Neural cell (in vitro differentiated cells): ENCODE results near the gene MIGA2.

Experiments
- EP300 ChIP-seq: fragments of 450-650 bp; conservative IDR thresholded peaks from 2 replicates; pipeline ENCODE4 v1.6.1; 2014; ENCODE audit warnings: antibody characterized with exemption, mild to moderate bottlenecking, moderate library complexity; ENCODE audit not compliant: poor library complexity, severe bottlenecking
- EZH2 ChIP-seq: fragments of 200-600, 300-800 bp; shearing (Covaris generic), sonication (generic); IDR thresholded peaks from 2 replicates; pipeline ENCODE4 v1.6.1; 2014; ENCODE audit warnings: antibody characterized with exemption, low read length, borderline replicate concordance, mild to moderate bottlenecking; ENCODE audit not compliant: insufficient read depth, poor library complexity, severe bottlenecking
- MXI1 ChIP-seq: fragments of 450-650 bp; conservative IDR thresholded peaks from 2 replicates; pipeline ENCODE4 v1.6.1; 2014; ENCODE audit warnings: antibody characterized with exemption, mild to moderate bottlenecking; ENCODE audit not compliant: poor library complexity, severe bottlenecking
- POLR2AphosphoS5 ChIP-seq: IDR thresholded peaks from 2 replicates; pipeline ENCODE4 v1.6.1; 2012
- RAD21 ChIP-seq: fragments of 450-650 bp; conservative IDR thresholded peaks from 2 replicates; pipeline ENCODE4 v1.6.1; 2014; ENCODE audit warnings: antibody characterized with exemption, mild to moderate bottlenecking, moderate library complexity
- SMC3 ChIP-seq: fragments of 450-650 bp; conservative IDR thresholded peaks from 2 replicates; pipeline ENCODE4 v1.6.1; 2014; ENCODE audit warnings: antibody characterized with exemption, mild to moderate bottlenecking, moderate library complexity; ENCODE audit not compliant: poor library complexity
- TAF1 ChIP-seq: IDR thresholded peaks from 2 replicates; pipeline ENCODE4 v1.6.1; 2012; ENCODE audit warnings: low read depth
- TF ChIP-seq, protein P1 (sequence below): fragments of 450-650 bp; IDR thresholded peaks from 2 replicates; pipeline ENCODE4 v1.5.1; 2014; ENCODE audit warnings: antibody characterized with exemption, mild to moderate bottlenecking, moderate library complexity; ENCODE audit not compliant: poor library complexity, severe bottlenecking
- TF ChIP-seq, protein P2 (sequence below): IDR thresholded peaks from 2 replicates; pipeline ENCODE4 v1.6.1; 2012; ENCODE audit warnings: borderline replicate concordance

DNA sequence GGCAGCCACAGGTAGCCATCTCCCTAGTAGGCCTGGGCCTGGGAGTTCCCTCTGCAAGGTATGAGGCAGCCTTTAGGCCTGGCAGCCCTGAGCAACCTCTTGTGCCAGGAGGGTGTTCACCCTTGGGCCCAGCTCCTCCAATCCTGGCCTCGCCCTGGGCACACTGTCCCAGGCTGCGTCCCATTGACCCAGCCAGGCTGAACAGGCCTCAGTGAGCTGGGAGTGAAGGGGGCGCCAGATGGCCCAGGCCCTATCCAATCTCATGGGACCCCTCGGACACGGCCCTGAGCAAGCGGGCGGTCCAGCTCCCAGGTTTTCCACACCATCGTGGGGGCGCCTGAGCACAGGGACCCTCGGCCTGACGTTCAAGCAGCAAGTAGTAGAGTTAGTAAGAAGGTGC, 22.8 kb upstream of the MIGA2 start:
- TF ChIP-seq RAD21 = no peak
- TF ChIP-seq, protein P1, sequence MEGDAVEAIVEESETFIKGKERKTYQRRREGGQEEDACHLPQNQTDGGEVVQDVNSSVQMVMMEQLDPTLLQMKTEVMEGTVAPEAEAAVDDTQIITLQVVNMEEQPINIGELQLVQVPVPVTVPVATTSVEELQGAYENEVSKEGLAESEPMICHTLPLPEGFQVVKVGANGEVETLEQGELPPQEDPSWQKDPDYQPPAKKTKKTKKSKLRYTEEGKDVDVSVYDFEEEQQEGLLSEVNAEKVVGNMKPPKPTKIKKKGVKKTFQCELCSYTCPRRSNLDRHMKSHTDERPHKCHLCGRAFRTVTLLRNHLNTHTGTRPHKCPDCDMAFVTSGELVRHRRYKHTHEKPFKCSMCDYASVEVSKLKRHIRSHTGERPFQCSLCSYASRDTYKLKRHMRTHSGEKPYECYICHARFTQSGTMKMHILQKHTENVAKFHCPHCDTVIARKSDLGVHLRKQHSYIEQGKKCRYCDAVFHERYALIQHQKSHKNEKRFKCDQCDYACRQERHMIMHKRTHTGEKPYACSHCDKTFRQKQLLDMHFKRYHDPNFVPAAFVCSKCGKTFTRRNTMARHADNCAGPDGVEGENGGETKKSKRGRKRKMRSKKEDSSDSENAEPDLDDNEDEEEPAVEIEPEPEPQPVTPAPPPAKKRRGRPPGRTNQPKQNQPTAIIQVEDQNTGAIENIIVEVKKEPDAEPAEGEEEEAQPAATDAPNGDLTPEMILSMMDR = no peak
- TF ChIP-seq, protein P2, sequence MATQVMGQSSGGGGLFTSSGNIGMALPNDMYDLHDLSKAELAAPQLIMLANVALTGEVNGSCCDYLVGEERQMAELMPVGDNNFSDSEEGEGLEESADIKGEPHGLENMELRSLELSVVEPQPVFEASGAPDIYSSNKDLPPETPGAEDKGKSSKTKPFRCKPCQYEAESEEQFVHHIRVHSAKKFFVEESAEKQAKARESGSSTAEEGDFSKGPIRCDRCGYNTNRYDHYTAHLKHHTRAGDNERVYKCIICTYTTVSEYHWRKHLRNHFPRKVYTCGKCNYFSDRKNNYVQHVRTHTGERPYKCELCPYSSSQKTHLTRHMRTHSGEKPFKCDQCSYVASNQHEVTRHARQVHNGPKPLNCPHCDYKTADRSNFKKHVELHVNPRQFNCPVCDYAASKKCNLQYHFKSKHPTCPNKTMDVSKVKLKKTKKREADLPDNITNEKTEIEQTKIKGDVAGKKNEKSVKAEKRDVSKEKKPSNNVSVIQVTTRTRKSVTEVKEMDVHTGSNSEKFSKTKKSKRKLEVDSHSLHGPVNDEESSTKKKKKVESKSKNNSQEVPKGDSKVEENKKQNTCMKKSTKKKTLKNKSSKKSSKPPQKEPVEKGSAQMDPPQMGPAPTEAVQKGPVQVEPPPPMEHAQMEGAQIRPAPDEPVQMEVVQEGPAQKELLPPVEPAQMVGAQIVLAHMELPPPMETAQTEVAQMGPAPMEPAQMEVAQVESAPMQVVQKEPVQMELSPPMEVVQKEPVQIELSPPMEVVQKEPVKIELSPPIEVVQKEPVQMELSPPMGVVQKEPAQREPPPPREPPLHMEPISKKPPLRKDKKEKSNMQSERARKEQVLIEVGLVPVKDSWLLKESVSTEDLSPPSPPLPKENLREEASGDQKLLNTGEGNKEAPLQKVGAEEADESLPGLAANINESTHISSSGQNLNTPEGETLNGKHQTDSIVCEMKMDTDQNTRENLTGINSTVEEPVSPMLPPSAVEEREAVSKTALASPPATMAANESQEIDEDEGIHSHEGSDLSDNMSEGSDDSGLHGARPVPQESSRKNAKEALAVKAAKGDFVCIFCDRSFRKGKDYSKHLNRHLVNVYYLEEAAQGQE = no peak
- TF ChIP-seq EZH2 = no peak
- TF ChIP-seq POLR2AphosphoS5 = no peak
- no peak for TF ChIP-seq EP300
- TF ChIP-seq SMC3 = no peak
- TF ChIP-seq MXI1 = no peak
- no peak for TF ChIP-seq TAF1
